ENCODE data around the gene SYPL1. TPM values are rescaled to one million over a fixed set of nuclear protein-coding genes. Genes with fewer than 3 reads are reported as not detected.

The SYPL1 gene
- total RNA-seq, 1 donor from 2014 or later, result 72.0 TPM

- peak; percentile 85 for DNase-seq (ENCODE audit: low read depth)
Observed at GRCh38 chr7:106053109-106053508, 59.0 kb downstream of the SYPL1 start.

- DNase-seq (ENCODE audit: low read depth), result no peak
Observed at GRCh38 chr7:106052681-106053080, 59.4 kb downstream of the SYPL1 start.

DNA sequence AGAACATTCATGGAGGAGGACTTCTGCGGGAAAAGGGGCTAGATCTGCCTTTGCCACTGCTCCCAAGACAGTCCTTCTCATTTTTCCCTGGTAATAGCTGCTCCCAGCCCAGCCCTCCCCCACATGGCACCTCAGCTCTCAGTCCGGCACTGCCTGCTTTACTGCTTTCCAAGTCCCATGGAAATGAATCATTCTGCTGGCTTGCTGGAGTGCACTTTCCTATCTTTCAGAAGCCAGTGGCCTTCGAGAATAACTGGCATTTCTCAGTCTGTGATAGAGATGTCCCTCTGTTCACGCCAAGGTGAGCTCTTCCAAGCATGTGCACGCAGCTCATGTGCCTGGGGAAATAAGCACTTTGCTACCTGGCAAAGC, 61.4 kb downstream of the SYPL1 start:
- DNase-seq (ENCODE audit: low read depth), result peak; percentile 54

- DNase-seq (ENCODE audit: low read depth), result peak; percentile 36
Observed at GRCh38 chr7:106050002-106050745, 61.9 kb downstream of the SYPL1 start.

- no peak for DNase-seq (ENCODE audit: low read depth)
Observed at GRCh38 chr7:106049139-106049752, 62.9 kb downstream of the SYPL1 start.

DNA sequence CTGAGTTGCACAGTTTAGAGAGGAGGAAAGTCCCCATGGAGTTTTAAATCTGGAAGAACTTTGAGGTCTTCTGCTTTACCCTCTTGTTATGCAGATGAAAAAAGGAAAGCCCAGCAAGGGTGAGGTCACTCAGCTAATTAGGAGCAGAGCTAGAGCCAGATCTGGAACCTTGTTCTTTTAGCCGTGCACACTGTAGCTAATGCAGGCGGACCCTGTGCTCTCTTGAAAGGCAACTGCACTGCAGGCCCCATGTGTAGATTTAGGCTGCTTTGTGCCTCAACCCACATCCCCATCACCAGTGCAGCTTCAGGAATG, 63.4 kb downstream of the SYPL1 start:
- DNase-seq (ENCODE audit: low read depth), result no peak

DNA sequence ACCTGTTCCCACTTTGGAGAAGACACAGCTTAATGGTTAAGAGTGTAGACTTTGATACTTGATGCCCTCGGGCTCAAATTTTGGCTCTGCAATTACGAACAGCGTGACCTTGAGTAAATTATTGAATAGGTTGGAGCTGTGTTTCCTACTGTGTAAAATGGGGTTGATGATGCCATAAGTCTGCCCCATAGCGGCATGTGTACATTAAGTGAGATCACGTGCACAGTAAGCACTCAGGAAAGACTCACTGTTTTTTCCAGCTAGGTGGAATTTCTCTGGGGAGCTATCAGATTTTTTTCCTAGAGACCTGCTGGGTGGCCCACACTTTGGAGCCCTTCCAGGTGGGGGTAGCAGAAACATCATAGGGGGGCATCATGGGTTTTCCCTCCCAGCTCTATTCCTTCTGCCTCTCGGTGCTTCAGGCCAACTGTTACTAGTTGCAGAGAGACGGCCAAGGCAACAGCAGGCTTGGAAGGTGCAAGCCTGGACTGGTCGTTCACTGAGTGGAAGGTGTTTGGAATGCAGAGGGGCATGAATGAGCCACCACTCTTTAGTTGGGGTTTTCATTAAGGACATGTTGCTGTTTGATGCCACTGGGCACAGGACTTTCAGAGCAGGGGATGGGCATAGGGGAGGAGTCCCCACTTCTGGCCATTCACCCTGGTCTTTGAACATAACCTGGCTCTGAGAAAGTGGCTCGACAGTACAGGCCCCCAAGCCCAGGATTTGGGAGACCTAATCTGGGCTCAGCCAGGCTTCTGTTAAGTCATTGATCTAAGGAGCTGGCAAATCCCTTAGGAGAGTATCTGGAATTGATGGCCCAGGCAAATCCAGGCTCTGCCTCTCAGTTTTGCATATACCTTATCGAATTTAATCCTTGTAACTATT, 64.0 kb downstream of the SYPL1 start:
- DNase-seq (ENCODE audit: low read depth), result no peak

- DNase-seq (ENCODE audit: low read depth), result no peak
Observed at GRCh38 chr7:106047184-106047583, 64.9 kb downstream of the SYPL1 start.

- DNase-seq (ENCODE audit: low read depth), result peak; percentile 45
Observed at GRCh38 chr7:106045586-106045985, 66.5 kb downstream of the SYPL1 start.

- no peak for DNase-seq (ENCODE audit: low read depth)
Observed at GRCh38 chr7:106045139-106045538, 67.0 kb downstream of the SYPL1 start.

DNA sequence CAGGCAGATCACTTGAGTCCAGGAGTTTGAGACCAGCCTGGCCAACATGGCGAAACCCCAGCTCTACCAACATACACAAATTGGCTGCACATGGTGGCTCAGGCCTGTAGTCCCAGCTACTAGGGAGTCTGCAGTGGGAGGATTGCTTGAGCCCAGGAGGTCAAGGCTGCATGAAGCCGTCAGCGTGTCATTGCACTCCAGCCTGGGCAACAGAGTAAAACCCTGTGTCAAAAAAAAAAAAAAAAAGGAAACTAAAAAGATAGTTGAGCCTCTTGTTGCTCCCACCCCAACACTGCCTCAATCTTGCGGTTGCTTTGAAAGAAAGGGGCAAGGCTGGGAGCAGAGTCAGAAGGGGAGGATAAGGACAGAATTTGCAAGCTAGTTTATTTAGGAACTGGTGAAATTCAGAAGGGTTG, 69.9 kb downstream of the SYPL1 start:
- no peak for DNase-seq (ENCODE audit: low read depth)

DNA sequence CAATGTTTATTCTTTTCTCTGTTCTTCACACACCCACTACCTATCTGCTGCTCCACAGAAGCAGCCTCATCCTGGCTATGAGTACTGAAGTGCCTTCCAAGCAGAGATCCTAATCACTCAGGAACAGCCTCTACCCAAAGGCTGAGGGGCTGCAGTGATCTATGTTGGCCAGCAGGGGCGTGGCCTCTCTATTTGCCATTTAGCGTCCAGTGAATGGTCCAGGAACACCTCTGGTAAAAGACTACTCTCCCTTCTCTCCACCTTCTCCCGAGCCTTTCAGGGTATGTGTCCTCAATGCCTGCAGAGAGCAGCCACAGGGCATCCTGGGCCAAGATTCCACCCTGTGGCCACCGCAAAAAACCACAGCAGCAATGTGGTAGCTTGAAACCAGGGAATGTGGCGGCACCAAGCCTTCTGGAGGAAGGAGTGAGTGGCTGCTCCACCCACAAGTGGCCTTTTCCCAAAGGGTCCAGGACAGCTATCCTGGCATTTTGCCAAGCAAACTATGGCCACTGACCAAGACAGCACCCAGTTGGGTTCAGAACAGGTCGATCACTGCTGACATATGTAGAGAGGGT, 70.9 kb downstream of the SYPL1 start:
- peak; percentile 89 for DNase-seq (ENCODE audit: low read depth)

Other genes with a start within 250 kb of the SYPL1 start
- gene ATXN7L1, start 235.7 kb downstream of the SYPL1 start, total RNA-seq, result 4.3 and 5.1 TPM in 2 replicates
- 1.2 and 2.2 TPM in 2 replicates for gene CDHR3, start 149.0 kb downstream of the SYPL1 start, total RNA-seq
- gene NAMPT, start 172.7 kb upstream of the SYPL1 start, total RNA-seq, result 85.3 and 163 TPM in 2 replicates

Measured in myocyte (in vitro differentiated cells).